Osteoblast (primary cell): ENCODE measurements around the gene GGCT. TPM values are rescaled to one million over a fixed set of nuclear protein-coding genes. Genes with fewer than 3 reads are reported as not detected.
A peak's percentile ranks its signal among the peaks of the same experiment; 100 is the strongest.
"Not testable (repeated sequence)": the region's sequence is repeated elsewhere in the genome, so short reads cannot be mapped to it uniquely, and the experiment has no call there.

ENCODE experiments used
- DNase-seq: peaks from one replicate; pipeline ENCODE4 v3.0.0; 2011; ENCODE audit warnings: low spot score, mixed read lengths; ENCODE audit not compliant: insufficient read length; ENCODE audit errors: missing footprints
- H2AFZ ChIP-seq: 2 replicates; pipeline ENCODE4 v1.6.0; 2011; ENCODE audit warnings: mild to moderate bottlenecking, low read length
- H3K27ac ChIP-seq: 2 replicates; pipeline ENCODE4 v1.5.1; 2011; ENCODE audit warnings: mild to moderate bottlenecking, low read depth, low read length, moderate library complexity
- H3K27me3 ChIP-seq: 2 replicates; pipeline ENCODE4 v1.6.0; 2012; ENCODE audit warnings: mild to moderate bottlenecking, control low read depth, inconsistent platforms, low read length, moderate library complexity; ENCODE audit not compliant: insufficient read depth
- H3K36me3 ChIP-seq: 2 replicates; pipeline ENCODE4 v1.5.1; 2011; ENCODE audit warnings: mild to moderate bottlenecking, low read length, control low read depth, moderate library complexity; ENCODE audit not compliant: insufficient read depth
- H3K4me1 ChIP-seq: 2 replicates; pipeline ENCODE4 v1.5.1; 2011; ENCODE audit warnings: mild to moderate bottlenecking, low read length, control low read depth, moderate library complexity; ENCODE audit not compliant: insufficient read depth
- H3K4me2 ChIP-seq: 2 replicates; pipeline ENCODE4 v1.6.0; 2011; ENCODE audit warnings: mild to moderate bottlenecking, low read length; ENCODE audit not compliant: insufficient read depth
- H3K4me3 ChIP-seq: fragments of 200-600 bp; sonication (generic); 3 replicates; pipeline ENCODE4 v1.5.1; 2012; ENCODE audit warnings: mild to moderate bottlenecking, low read length, inconsistent platforms; ENCODE audit not compliant: insufficient read depth
- H3K79me2 ChIP-seq: 2 replicates; pipeline ENCODE4 v1.6.0; 2012; ENCODE audit warnings: mild to moderate bottlenecking, low read length, control low read depth, inconsistent platforms; ENCODE audit not compliant: insufficient read depth
- H3K9me3 ChIP-seq: 2 replicates; pipeline ENCODE4 v1.5.1; 2011; ENCODE audit warnings: low read depth, low read length, control low read depth
- H4K20me1 ChIP-seq: 2 replicates; pipeline ENCODE4 v1.6.0; 2012; ENCODE audit warnings: mild to moderate bottlenecking, low read length, control low read depth; ENCODE audit not compliant: insufficient read depth
- CTCF ChIP-seq: IDR thresholded peaks from 2 replicates; pipeline ENCODE4 v1.5.1; 2011; ENCODE audit warnings: mild to moderate bottlenecking, low read depth, low read length, moderate library complexity; ENCODE audit errors: extremely low read depth
- total RNA-seq: library from RNA; depleted of rRNA; stranded (reverse); fragments of >200 nt; gene quantifications from 2 replicates; pipeline ENCODE4 v1.2.3, GENCODE V29; 2012

The GGCT gene
- total RNA-seq, 1 donor, result 24.2 TPM

DNA sequence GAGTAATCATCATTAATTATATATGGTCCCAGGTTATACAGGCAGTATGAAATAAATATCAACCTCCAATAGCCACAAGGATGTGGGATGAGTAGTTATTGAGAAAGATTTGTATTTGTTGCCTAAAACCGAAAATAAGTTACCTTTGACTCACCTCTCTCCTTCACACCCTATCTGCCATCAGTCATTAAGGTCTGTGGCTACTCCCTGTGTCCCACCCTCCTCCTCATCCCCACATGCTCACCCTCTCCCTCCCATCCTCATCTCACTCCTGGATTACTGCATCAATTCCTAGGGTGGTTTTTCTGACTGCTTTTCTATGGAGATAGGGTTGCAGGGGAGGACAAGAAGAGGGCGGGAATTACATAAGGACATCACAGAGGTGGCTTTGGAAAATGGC, 9.1 kb upstream of the GGCT start:
- no peak overlapping the region for H3K4me3 ChIP-seq
- no peaks in the 10 kb centered on the region for H4K20me1 ChIP-seq
- no peaks in the 10 kb centered on the region for H3K9me3 ChIP-seq
- H3K79me2 ChIP-seq, result no peaks in the 10 kb centered on the region
- DNase-seq, result no peak
- no peaks in the 10 kb centered on the region for H3K27me3 ChIP-seq
- no peak for TF ChIP-seq CTCF
- no peaks in the 10 kb centered on the region for H3K36me3 ChIP-seq
- no peak overlapping the region for H2AFZ ChIP-seq
- H3K4me2 ChIP-seq, result no peak overlapping the region
- no peak overlapping the region for H3K27ac ChIP-seq
- no peaks in the 10 kb centered on the region for H3K4me1 ChIP-seq

- no peak for TF ChIP-seq CTCF
- no peaks in the 10 kb centered on the region for H3K9me3 ChIP-seq
- H3K27me3 ChIP-seq, result no peaks in the 10 kb centered on the region
- H4K20me1 ChIP-seq, result no peaks in the 10 kb centered on the region
- no peaks in the 10 kb centered on the region for H3K79me2 ChIP-seq
- H3K36me3 ChIP-seq, result no peaks in the 10 kb centered on the region
- no peak overlapping the region for H2AFZ ChIP-seq
- no peak overlapping the region for H3K4me3 ChIP-seq
- H3K27ac ChIP-seq, result no peak overlapping the region
- no peaks in the 10 kb centered on the region for H3K4me1 ChIP-seq
- no peak overlapping the region for H3K4me2 ChIP-seq
- no peak for DNase-seq
These were observed 7.5 kb upstream of the GGCT start for GRCh38 chr7:30511973-30512662.

GRCh38 chr7:30511494-30511893, 6.9 kb upstream of the GGCT start:
- Histone ChIP-seq H3K27ac (no peak overlapping the region), H2AFZ (no peak overlapping the region), H3K4me1 (no peaks in the 10 kb centered on the region), H4K20me1 (no peaks in the 10 kb centered on the region), H3K27me3 (no peaks in the 10 kb centered on the region), H3K4me3 (no peak overlapping the region), H3K4me2 (no peak overlapping the region), H3K36me3 (no peaks in the 10 kb centered on the region), H3K79me2 (no peaks in the 10 kb centered on the region), H3K9me3 (no peaks in the 10 kb centered on the region)
- no peak for TF ChIP-seq CTCF
- no peak for DNase-seq

GRCh38 chr7:30510124-30511075, 5.8 kb upstream of the GGCT start:
- Histone ChIP-seq H2AFZ (no peak overlapping the region), H3K4me1 (peaks cover 3% of the 10 kb centered on the region), H3K27ac (no peak overlapping the region), H3K79me2 (no peaks in the 10 kb centered on the region), H3K36me3 (no peaks in the 10 kb centered on the region), H3K27me3 (no peaks in the 10 kb centered on the region), H4K20me1 (no peaks in the 10 kb centered on the region), H3K4me2 (no peak overlapping the region), H3K4me3 (no peak overlapping the region), H3K9me3 (no peaks in the 10 kb centered on the region)
- peak; percentile 78 for TF ChIP-seq CTCF
- peak; percentile 41 for DNase-seq

- not testable (repeated sequence) for H3K36me3 ChIP-seq, H3K4me2 ChIP-seq, DNase-seq, H3K9me3 ChIP-seq, H2AFZ ChIP-seq, H4K20me1 ChIP-seq, H3K4me3 ChIP-seq, H3K4me1 ChIP-seq, H3K27ac ChIP-seq, H3K79me2 ChIP-seq, H3K27me3 ChIP-seq
These were observed 4.7 kb upstream of the GGCT start for GRCh38 chr7:30509171-30509857.
